ENCODE results near the gene COL10A1. TPM values are rescaled to one million over a fixed set of nuclear protein-coding genes. Genes with fewer than 3 reads are reported as not detected.

Gene COL10A1
- total and polyA plus RNA-seq, 2 experiments from 2014 or later = 0.28 to 0.31 TPM

DNA sequence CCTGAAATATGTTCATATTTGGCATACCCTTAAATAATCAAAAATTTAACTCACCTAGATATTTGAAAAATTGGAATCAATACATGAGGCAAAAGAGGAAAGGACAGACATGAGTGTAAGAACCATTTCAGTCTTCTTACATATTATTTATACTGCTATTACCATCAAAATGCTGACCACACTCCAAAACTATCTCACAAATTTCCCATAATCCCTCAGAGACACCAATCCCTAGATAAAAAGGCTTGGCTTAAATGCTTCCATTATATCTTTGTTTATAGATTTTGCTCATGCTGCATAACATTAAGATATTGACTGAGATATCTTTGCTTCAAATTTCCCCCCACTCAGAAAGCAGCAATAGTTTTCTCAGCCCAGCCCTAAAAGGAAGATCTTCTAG lies 37.0 kb downstream of the COL10A1 start:
- no peak overlapping the region for H3K4me3 ChIP-seq
- no peak overlapping the region for H3K27ac ChIP-seq (ENCODE audit: low read depth)
- peaks cover 2% of the 10 kb centered on the region; the same call in 2 of the 3 replicates for H3K36me3 Mint-ChIP-seq (ENCODE audit: low read depth)
- TF ChIP-seq CREB1 (CRISPR knock-in tag; IDR thresholded peaks at IDR 0.05; ENCODE audit: low read depth) = no peak
- TF ChIP-seq NANOG (IDR thresholded peaks at IDR 0.05; ENCODE audit: borderline replicate concordance) = no peak
- TF ChIP-seq ETS1 (IDR thresholded peaks at IDR 0.05) = no peak
- TF ChIP-seq POLR2AphosphoS5 (IDR thresholded peaks at IDR 0.05; ENCODE audit: low read depth) = no peak
- no peak for TF ChIP-seq REST (IDR thresholded peaks at IDR 0.05; ENCODE audit: unreplicated experiment)
- H3K36me3 ChIP-seq (ENCODE audit: insufficient read depth) = no peaks in the 10 kb centered on the region
- no peaks in the 10 kb centered on the region for H3K79me2 ChIP-seq (replicated peaks; ENCODE audit: insufficient read depth)
- no peak overlapping the region for H2AFZ ChIP-seq
- H3K9me3 Mint-ChIP-seq = no peaks in the 10 kb centered on the region; the same call in 2 of the 3 replicates
- H4K20me1 ChIP-seq (replicated peaks; ENCODE audit: insufficient read depth) = no peaks in the 10 kb centered on the region
- H3K4me1 Mint-ChIP-seq = peaks cover 12% of the 10 kb centered on the region
- no peaks in the 10 kb centered on the region for H3K9me2 ChIP-seq (ENCODE audit: insufficient read depth)
- no peaks in the 10 kb centered on the region for H3K27me3 ChIP-seq (ENCODE audit: insufficient read depth)
- no peaks in the 10 kb centered on the region for H3F3A ChIP-seq (replicated peaks; ENCODE audit: low read depth)
- ATAC-seq (no peak), DNase-seq (ENCODE audit: low spot score) (no peak)
- H3K27me3 Mint-ChIP-seq (ENCODE audit: insufficient read depth, low read depth, poor library complexity) = peaks cover 4% of the 10 kb centered on the region
- no peak overlapping the region for H3K4me3 Mint-ChIP-seq
- H3K27ac Mint-ChIP-seq = no peak overlapping the region
- no peak overlapping the region for H3K4me2 ChIP-seq
- peaks cover 8% of the 10 kb centered on the region; the same call in 1 of the 2 replicates for H3K4me1 ChIP-seq (ENCODE audit: insufficient read depth)

GRCh38 chr6:116087437-116088027 lies 38.4 kb downstream of the COL10A1 start:
- Mint-ChIP-seq H3K36me3 (ENCODE audit: low read depth) (peaks cover 2% of the 10 kb centered on the region; the same call in 2 of the 3 replicates), H3K27ac (no peak overlapping the region), H3K4me1 (peaks cover 3% of the 10 kb centered on the region; the same call in 2 of the 3 replicates), H3K27me3 (ENCODE audit: insufficient read depth, low read depth, poor library complexity) (peaks cover 4% of the 10 kb centered on the region), H3K9me3 (no peaks in the 10 kb centered on the region; the same call in 2 of the 3 replicates), H3K4me3 (no peak overlapping the region)
- no peak for DNase-seq (ENCODE audit: low spot score)
- H3K36me3 ChIP-seq (ENCODE audit: insufficient read depth) = no peaks in the 10 kb centered on the region
- H4K20me1 ChIP-seq (replicated peaks; ENCODE audit: insufficient read depth) = no peaks in the 10 kb centered on the region
- H3K79me2 ChIP-seq (replicated peaks; ENCODE audit: insufficient read depth) = no peaks in the 10 kb centered on the region
- H3K9me2 ChIP-seq (ENCODE audit: insufficient read depth) = no peaks in the 10 kb centered on the region
- ATAC-seq = no peak
- H3K27ac ChIP-seq (ENCODE audit: low read depth) = no peak overlapping the region
- no peak overlapping the region for H3K4me2 ChIP-seq
- no peaks in the 10 kb centered on the region for H3F3A ChIP-seq (replicated peaks; ENCODE audit: low read depth)
- H3K4me1 ChIP-seq (ENCODE audit: insufficient read depth) = 0 out of 2 replicates have a peak, but pooled peaks cover 1% of the 10 kb centered on the region
- H3K27me3 ChIP-seq (ENCODE audit: insufficient read depth) = no peaks in the 10 kb centered on the region
- 0 out of 2 replicates have a peak overlapping the region, but pooled peaks have one; percentile 32 for H2AFZ ChIP-seq
- H3K4me3 ChIP-seq = no peak overlapping the region
- TF ChIP-seq CTCF (conservative IDR thresholded peaks at IDR 0.05; ENCODE audit: low read depth in 2 of 2) (no peak), ETS1 (IDR thresholded peaks at IDR 0.05) (no peak), POLR2AphosphoS5 (IDR thresholded peaks at IDR 0.05; ENCODE audit: low read depth) (no peak), REST (IDR thresholded peaks at IDR 0.05; ENCODE audit: unreplicated experiment) (no peak)

Measured in GM23338 (cell line).